Measurements from ENCODE around the gene ZNF536. TPM values are rescaled to one million over a fixed set of nuclear protein-coding genes. Genes with fewer than 3 reads are reported as not detected.

The ZNF536 gene
- total and polyA plus RNA-seq, 2 of the 13 experiments (the other 11 are each of a cell fraction or from before 2014, with no cell fraction given), result not detected

DNA sequence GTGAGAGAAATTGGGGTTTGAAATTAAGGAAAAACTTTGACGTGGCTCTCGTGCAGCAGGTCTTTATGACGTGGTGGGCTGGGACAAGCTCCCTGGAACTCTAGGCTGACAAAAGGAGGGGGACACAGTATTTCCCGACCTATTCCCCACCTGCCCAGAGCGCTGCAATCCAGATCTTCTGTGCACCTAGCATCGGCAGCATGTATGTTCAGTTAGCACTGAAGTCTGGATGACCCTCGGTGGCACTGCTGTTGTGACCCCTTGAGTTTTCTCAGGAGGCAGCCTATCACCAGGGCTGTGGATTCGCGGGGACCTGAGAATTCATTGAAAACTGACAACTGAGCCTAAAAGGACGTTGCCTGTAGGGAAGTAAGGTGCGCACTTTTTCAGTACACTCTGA is 9.1 kb upstream of the ZNF536 start:
- FAIRE-seq, result no peak
- CTCF ChIA-PET (ENCODE audit: low intra/inter-chr PET ratio, low total read pairs), result no interaction called here
- intact Hi-C loops (cut with micrococcal nuclease; ENCODE audit: unreplicated experiment), result no loop called here
- TF ChIP-seq XRCC5 (optimal IDR thresholded peaks at IDR 0.05; ENCODE audit: low read length), result no peak
- TF ChIP-seq FOXA1 (IDR thresholded peaks at IDR 0.05), result no peak
- TF ChIP-seq FOXA1 (CRISPR knock-in tag; IDR thresholded peaks at IDR 0.05), result no peak
- TF ChIP-seq MED8 (CRISPR knock-in tag; IDR thresholded peaks at IDR 0.05; ENCODE audit: insufficient replicate concordance), result no peak
- no peak for TF ChIP-seq ZSCAN31 (CRISPR knock-in tag; IDR thresholded peaks at IDR 0.05; ENCODE audit: low read depth)
- TF ChIP-seq DBP (CRISPR knock-in tag; IDR thresholded peaks at IDR 0.05; ENCODE audit: not compliant biosample characterization), result no peak
- TF ChIP-seq, protein P1, sequence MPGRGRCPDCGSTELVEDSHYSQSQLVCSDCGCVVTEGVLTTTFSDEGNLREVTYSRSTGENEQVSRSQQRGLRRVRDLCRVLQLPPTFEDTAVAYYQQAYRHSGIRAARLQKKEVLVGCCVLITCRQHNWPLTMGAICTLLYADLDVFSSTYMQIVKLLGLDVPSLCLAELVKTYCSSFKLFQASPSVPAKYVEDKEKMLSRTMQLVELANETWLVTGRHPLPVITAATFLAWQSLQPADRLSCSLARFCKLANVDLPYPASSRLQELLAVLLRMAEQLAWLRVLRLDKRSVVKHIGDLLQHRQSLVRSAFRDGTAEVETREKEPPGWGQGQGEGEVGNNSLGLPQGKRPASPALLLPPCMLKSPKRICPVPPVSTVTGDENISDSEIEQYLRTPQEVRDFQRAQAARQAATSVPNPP (CRISPR knock-in tag; IDR thresholded peaks at IDR 0.05), result no peak
- no peak for TF ChIP-seq ZNF570 (CRISPR knock-in tag; IDR thresholded peaks at IDR 0.05; ENCODE audit: borderline replicate concordance)
- TF ChIP-seq, protein P2, sequence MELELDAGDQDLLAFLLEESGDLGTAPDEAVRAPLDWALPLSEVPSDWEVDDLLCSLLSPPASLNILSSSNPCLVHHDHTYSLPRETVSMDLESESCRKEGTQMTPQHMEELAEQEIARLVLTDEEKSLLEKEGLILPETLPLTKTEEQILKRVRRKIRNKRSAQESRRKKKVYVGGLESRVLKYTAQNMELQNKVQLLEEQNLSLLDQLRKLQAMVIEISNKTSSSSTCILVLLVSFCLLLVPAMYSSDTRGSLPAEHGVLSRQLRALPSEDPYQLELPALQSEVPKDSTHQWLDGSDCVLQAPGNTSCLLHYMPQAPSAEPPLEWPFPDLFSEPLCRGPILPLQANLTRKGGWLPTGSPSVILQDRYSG (CRISPR knock-in tag; IDR thresholded peaks at IDR 0.05), result no peak
- TF ChIP-seq, protein P3, sequence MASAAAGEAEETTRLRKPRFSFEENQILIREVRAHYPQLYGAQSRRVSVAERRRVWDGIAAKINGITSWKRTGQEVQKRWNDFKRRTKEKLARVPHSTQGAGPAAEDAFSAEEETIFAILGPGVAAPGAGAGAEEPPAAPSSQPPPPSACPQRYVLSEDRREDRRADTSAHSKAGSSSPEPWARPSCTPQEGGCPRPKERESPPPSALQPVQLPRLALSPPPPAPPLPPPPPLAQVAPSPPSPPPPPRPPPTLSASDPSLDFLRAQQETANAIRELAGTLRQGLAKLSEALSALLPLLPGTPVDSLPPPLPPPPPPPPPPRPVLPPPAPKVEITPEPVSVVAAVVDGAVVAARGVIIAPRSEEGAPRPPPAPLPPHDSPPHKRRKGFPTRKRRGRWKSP (CRISPR knock-in tag; IDR thresholded peaks at IDR 0.05), result no peak
- no peak for TF ChIP-seq ZBTB42 (CRISPR knock-in tag; IDR thresholded peaks at IDR 0.05)
- TF ChIP-seq SMAD1 (CRISPR knock-in tag; IDR thresholded peaks at IDR 0.05; ENCODE audit: borderline replicate concordance, low read depth), result no peak
- TF ChIP-seq ZNF780A (CRISPR knock-in tag; IDR thresholded peaks at IDR 0.05), result no peak
- TF ChIP-seq SATB2 (CRISPR knock-in tag; IDR thresholded peaks at IDR 0.05), result no peak
- no peak for TF ChIP-seq ZBTB33 (CRISPR knock-in tag; IDR thresholded peaks at IDR 0.05)
- no peak for TF ChIP-seq FOXO1 (CRISPR knock-in tag; IDR thresholded peaks at IDR 0.05)
- TF ChIP-seq ZNF367 (CRISPR knock-in tag; IDR thresholded peaks at IDR 0.05; ENCODE audit: borderline replicate concordance), result no peak
- TF ChIP-seq ZNF782 (CRISPR knock-in tag; IDR thresholded peaks at IDR 0.05; ENCODE audit: borderline replicate concordance), result no peak
- TF ChIP-seq NR3C1 (CRISPR knock-in tag; IDR thresholded peaks at IDR 0.05), result no peak
- no peak for TF ChIP-seq ZBTB8A (CRISPR knock-in tag; IDR thresholded peaks at IDR 0.05; ENCODE audit: borderline replicate concordance, low read depth)

More for the DNA sequence above, 9.1 kb upstream of the ZNF536 start:
- Histone ChIP-seq H3K9me3 (ENCODE audit: low read length) (no peaks in the 10 kb centered on the region), H3K27me3 (ENCODE audit: control insufficient read depth in 1 of 2, insufficient read depth in 2 of 2, low read length in 2 of 2) (peaks cover 0 to 13% of the 10 kb centered on the region in 2 experiments; a peak in 3 of 5 replicates), H3K36me3 (replicated peaks in 1 of 2; ENCODE audit: control insufficient read depth in 1 of 2, insufficient read depth in 2 of 2, low read length in 2 of 2) (no peaks in the 10 kb centered on the region), H3K4me1 (ENCODE audit: insufficient read depth, low read length) (peaks cover 9% of the 10 kb centered on the region), H3K9ac (ENCODE audit: insufficient read depth, low read depth, low read length) (no peak overlapping the region), H3K27ac (ENCODE audit: extremely low read length, insufficient read depth, low read length) (no peak overlapping the region), H3K4me3 (replicated peaks in 1 of 3; ENCODE audit: insufficient read depth in 1 of 3, low read depth in 2 of 3, low read length in 3 of 3) (no peak overlapping the region), H3K79me2 (ENCODE audit: insufficient read depth, low read length) (no peaks in the 10 kb centered on the region), H3K4me2 (ENCODE audit: low read depth, low read length) (no peak overlapping the region), H4K20me1 (ENCODE audit: insufficient read depth, low read length) (no peaks in the 10 kb centered on the region), H2AFZ (ENCODE audit: low read length) (no peak overlapping the region)
- POLR2A ChIA-PET, result no interaction called here
- in situ Hi-C loops (cut with HindIII; ENCODE audit: extremely low pct_ligation_motif_present, low pct_unique_long_range_greater_than_20kb), result no loop called here
- no peak for DNase-seq (ENCODE audit: low spot score)
- ATAC-seq, result no peak
- no TSS peak for BruUV-seq (replicated peaks)
- 41% methylated on average over 11 of the region's 11 CpGs for WGBS (ENCODE audit: low lambda C conversion rate)
